ENCODE data around the gene RHO. TPM values are rescaled to one million over a fixed set of nuclear protein-coding genes. Genes with fewer than 3 reads are reported as not detected.

The RHO gene
- total and polyA plus RNA-seq, 2 experiments from 2014 or later: 0.19 TPM; not detected in 1

DNA sequence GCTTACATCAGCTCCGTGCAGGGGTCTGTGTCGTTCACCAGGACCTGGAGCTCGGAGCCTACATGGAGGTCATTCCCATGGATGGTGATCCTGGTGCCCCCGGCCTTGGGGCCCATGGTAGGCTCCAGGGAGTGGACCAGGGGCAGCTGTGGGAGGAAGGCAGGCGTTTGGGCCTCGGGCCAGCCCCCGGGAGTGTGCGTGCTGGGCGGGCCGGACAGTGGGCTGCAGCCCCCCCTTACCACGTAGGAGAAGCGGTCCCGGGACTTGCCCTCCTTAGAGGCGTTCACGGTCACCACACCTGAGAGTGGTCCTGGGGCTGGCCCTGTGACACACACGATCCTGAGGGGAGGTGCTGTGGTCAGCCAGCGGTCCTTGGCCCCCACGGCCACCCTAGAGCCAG lies 44.2 kb downstream of the RHO start:
- Histone ChIP-seq H3K4me3 (no peak overlapping the region), H3K27me3 (no peaks in the 10 kb centered on the region), H3K27ac (no peak overlapping the region), H4K20me1 (ENCODE audit: insufficient read depth, poor library complexity, severe bottlenecking) (no peaks in the 10 kb centered on the region), H3K9me2 (replicated peaks; ENCODE audit: insufficient read depth) (no peaks in the 10 kb centered on the region), H3K9me3 (ENCODE audit: low read depth) (no peaks in the 10 kb centered on the region), H3K4me1 (ENCODE audit: insufficient read depth) (no peaks in the 10 kb centered on the region), H3K4me2 (no peak overlapping the region), H2AFZ (no peak overlapping the region), H3K79me2 (no peaks in the 10 kb centered on the region), H3K36me3 (replicated peaks; ENCODE audit: insufficient read depth, low read depth) (no peaks in the 10 kb centered on the region)
- no peak for DNase-seq (ENCODE audit: low spot score)
- TF ChIP-seq EZH2phosphoT487 (IDR thresholded peaks at IDR 0.05; ENCODE audit: low read depth, severe bottlenecking, unreplicated experiment) (no peak), EZH2 (IDR thresholded peaks at IDR 0.05; ENCODE audit: borderline replicate concordance) (no peak)
- TF ChIP-seq, protein P1, sequence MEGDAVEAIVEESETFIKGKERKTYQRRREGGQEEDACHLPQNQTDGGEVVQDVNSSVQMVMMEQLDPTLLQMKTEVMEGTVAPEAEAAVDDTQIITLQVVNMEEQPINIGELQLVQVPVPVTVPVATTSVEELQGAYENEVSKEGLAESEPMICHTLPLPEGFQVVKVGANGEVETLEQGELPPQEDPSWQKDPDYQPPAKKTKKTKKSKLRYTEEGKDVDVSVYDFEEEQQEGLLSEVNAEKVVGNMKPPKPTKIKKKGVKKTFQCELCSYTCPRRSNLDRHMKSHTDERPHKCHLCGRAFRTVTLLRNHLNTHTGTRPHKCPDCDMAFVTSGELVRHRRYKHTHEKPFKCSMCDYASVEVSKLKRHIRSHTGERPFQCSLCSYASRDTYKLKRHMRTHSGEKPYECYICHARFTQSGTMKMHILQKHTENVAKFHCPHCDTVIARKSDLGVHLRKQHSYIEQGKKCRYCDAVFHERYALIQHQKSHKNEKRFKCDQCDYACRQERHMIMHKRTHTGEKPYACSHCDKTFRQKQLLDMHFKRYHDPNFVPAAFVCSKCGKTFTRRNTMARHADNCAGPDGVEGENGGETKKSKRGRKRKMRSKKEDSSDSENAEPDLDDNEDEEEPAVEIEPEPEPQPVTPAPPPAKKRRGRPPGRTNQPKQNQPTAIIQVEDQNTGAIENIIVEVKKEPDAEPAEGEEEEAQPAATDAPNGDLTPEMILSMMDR (IDR thresholded peaks at IDR 0.05; ENCODE audit: poor library complexity): no peak
- whole genome bisulfite sequencing (ENCODE audit: low lambda C conversion rate, missing lambda C conversion rate): 93% methylated on average over 18 of the region's 18 CpGs

DNA sequence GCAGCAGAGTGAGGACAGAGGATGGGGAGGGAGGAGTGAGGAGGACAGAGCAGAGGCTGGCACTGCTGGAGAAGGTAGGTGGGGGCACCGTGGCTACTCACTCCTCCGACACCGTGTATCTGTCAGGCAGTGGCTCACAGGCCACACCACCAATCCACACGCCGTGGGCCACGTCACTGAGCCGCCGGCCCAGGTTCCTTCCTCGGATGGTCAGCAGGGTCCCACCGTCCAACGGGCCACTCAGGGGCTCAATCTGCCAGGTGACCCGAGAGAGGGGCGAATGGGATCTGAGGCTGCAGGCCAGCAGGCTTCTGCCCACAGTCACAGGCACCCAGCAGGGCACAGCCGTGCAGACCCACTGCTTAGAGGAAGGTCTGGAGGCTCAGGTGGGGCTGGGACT lies 45.1 kb downstream of the RHO start:
- H3K36me3 ChIP-seq (replicated peaks; ENCODE audit: insufficient read depth, low read depth): no peaks in the 10 kb centered on the region

DNA sequence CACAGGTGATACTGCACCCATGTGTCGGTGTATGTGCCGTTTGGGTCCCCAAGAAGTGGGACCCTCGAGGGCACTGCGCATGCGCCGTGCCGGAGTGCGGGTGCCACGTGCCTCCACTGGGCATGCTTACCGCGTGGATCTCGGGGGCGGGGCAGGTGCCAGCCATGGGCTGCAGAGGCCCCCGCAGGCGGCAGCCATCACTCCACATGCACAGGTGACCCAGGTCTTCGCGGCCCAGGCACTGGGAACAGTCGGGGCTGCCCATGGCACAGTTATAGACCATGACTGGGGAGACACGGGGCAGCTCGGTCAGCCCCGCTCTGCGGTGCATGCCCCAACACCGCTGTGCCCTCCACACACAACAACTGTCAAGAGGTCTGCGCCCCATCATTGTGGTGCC lies 45.8 kb downstream of the RHO start:
- no peak for DNase-seq (ENCODE audit: low spot score)

More for the DNA sequence above, 45.1 kb downstream of the RHO start:
- TF ChIP-seq EZH2phosphoT487 (IDR thresholded peaks at IDR 0.05; ENCODE audit: low read depth, severe bottlenecking, unreplicated experiment) (no peak), EZH2 (IDR thresholded peaks at IDR 0.05; ENCODE audit: borderline replicate concordance) (no peak)
- TF ChIP-seq, protein P1 (IDR thresholded peaks at IDR 0.05; ENCODE audit: poor library complexity): no peak
- no peak overlapping the region for H2AFZ ChIP-seq
- no peak overlapping the region for H3K4me3 ChIP-seq
- H3K4me2 ChIP-seq: no peak overlapping the region
- H4K20me1 ChIP-seq (ENCODE audit: insufficient read depth, poor library complexity, severe bottlenecking): no peaks in the 10 kb centered on the region
- no peaks in the 10 kb centered on the region for H3K9me2 ChIP-seq (replicated peaks; ENCODE audit: insufficient read depth)
- no peaks in the 10 kb centered on the region for H3K79me2 ChIP-seq
- no peaks in the 10 kb centered on the region for H3K4me1 ChIP-seq (ENCODE audit: insufficient read depth)
- no peak for DNase-seq (ENCODE audit: low spot score)
- 95% methylated on average over 14 of the region's 14 CpGs for WGBS (ENCODE audit: low lambda C conversion rate, missing lambda C conversion rate)
- no peaks in the 10 kb centered on the region for H3K27me3 ChIP-seq
- H3K27ac ChIP-seq: no peak overlapping the region
- H3K9me3 ChIP-seq (ENCODE audit: low read depth): no peaks in the 10 kb centered on the region

More for the DNA sequence above, 45.8 kb downstream of the RHO start:
- Histone ChIP-seq H3K4me2 (no peak overlapping the region), H3K79me2 (no peaks in the 10 kb centered on the region), H3K36me3 (replicated peaks; ENCODE audit: insufficient read depth, low read depth) (no peaks in the 10 kb centered on the region), H3K9me3 (ENCODE audit: low read depth) (no peaks in the 10 kb centered on the region), H3K27me3 (no peaks in the 10 kb centered on the region), H3K9me2 (replicated peaks; ENCODE audit: insufficient read depth) (no peaks in the 10 kb centered on the region), H2AFZ (no peak overlapping the region), H3K4me1 (ENCODE audit: insufficient read depth) (no peaks in the 10 kb centered on the region), H3K4me3 (no peak overlapping the region), H3K27ac (no peak overlapping the region), H4K20me1 (ENCODE audit: insufficient read depth, poor library complexity, severe bottlenecking) (no peaks in the 10 kb centered on the region)
- 99% methylated on average over 23 of the region's 24 CpGs for WGBS (ENCODE audit: low lambda C conversion rate, missing lambda C conversion rate)
- TF ChIP-seq EZH2phosphoT487 (IDR thresholded peaks at IDR 0.05; ENCODE audit: low read depth, severe bottlenecking, unreplicated experiment) (no peak), EZH2 (IDR thresholded peaks at IDR 0.05; ENCODE audit: borderline replicate concordance) (no peak)
- TF ChIP-seq, protein P1 (IDR thresholded peaks at IDR 0.05; ENCODE audit: poor library complexity): no peak
